Effector CD4-positive, alpha-beta T cell (primary cell): Measurements from ENCODE around the gene EZH1.
"Not testable (repeated sequence)": the region's sequence is repeated elsewhere in the genome, so short reads cannot be mapped to it uniquely, and the experiment has no call there.

ENCODE experiments used
- DNase-seq: peaks from one replicate; pipeline ENCODE4 v3.0.0-alpha.2; 2020

Gene EZH1

DNA sequence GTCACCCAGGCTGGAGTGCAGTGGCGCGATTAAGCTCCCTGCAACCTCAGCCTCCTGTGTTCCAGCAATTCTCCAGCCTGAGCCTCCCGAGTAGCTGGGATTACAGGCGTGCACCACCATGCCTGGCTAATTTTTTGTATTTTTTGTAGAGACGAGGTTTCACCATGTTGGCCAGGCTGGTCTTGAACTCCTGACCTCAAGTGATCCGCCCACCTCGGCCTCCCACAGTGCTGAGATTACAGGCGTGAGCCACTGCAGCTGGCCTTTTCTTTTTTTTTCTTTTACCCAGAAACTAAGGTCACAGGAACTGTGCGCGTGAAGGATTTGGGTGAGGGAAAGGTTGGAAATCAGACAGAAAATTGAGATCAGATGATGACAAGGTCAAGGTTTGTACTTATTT, 25.1 kb upstream of the EZH1 start:
- not testable (repeated sequence) for DNase-seq

DNA sequence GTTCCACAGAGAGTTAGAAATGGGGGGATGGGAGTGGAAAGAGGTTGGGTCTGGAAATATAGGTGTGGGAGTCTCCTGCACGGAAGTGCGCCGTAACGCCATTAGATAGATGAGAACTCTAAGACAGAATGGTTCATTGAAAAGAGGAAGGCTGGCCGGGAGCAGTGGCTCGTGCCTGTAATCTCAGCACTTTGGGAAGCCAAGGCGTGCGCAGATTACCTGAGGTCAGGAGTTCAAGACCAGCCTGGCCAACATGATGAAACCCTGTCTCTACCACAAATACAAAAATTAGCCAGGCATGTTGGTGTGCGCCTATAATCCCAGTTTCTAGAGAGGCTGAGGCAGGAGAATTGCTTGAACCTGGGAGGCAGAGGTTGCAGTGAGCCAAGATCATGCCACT, 23.2 kb upstream of the EZH1 start:
- not testable (repeated sequence) for DNase-seq

DNA sequence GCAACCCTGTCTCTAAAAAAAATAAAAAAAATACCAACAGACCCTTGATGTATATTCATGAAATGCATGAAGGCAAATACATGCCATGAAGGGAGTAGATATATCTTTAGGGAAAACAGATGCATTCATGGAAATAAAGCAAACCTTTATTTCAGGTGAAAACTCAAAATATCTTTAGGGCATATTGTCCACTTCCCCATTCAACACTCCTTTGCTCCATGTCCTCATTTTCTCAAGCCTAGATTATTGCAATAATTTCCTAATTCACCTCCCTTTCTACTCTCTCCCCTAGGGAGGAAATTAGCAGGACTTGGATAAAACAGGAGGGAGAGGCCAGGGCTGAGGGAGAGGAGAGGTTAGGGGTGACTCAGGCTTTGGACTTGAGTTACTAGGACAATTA, 22.7 kb upstream of the EZH1 start:
- no peak for DNase-seq

DNA sequence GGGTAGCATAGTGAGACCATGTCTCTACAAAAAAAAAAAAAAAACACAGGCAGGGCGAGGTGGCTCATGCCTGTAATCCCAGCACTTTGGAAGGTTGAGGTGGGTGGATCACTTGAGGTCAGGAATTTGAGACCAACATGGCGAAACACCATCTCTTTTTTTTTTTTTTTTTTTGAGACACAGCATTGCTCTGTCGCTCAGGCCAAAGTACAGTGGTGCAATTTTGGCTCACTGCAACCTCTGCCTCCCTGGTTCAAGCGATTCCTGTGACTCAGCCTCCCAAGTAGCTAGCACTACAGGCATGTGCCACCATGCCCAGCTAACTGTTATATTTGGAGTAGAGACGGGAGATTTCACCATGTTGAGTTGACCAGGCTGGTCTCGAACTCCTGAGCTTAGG, 21.3 kb upstream of the EZH1 start:
- DNase-seq = no peak

DNA sequence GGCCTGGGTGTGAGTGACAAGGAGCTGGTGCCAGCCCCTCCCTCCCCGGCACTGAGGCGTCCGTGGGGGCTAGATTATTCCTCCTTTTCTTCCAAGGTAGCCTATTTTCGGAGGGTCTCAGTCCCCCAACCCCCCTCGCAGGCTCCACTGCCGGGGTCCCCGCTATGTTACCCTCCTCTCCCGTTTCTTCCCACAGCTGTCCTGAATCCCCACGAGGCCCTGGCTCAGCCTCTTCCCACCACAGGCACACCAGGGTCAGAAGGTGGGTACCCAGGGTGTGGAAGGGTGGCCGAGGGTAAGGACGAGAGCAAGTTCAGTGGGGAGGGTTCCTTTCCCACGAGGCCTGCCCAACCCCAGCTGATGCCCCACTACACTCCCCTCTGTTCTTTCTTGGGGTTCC, 16.8 kb upstream of the EZH1 start:
- no peak for DNase-seq

DNA sequence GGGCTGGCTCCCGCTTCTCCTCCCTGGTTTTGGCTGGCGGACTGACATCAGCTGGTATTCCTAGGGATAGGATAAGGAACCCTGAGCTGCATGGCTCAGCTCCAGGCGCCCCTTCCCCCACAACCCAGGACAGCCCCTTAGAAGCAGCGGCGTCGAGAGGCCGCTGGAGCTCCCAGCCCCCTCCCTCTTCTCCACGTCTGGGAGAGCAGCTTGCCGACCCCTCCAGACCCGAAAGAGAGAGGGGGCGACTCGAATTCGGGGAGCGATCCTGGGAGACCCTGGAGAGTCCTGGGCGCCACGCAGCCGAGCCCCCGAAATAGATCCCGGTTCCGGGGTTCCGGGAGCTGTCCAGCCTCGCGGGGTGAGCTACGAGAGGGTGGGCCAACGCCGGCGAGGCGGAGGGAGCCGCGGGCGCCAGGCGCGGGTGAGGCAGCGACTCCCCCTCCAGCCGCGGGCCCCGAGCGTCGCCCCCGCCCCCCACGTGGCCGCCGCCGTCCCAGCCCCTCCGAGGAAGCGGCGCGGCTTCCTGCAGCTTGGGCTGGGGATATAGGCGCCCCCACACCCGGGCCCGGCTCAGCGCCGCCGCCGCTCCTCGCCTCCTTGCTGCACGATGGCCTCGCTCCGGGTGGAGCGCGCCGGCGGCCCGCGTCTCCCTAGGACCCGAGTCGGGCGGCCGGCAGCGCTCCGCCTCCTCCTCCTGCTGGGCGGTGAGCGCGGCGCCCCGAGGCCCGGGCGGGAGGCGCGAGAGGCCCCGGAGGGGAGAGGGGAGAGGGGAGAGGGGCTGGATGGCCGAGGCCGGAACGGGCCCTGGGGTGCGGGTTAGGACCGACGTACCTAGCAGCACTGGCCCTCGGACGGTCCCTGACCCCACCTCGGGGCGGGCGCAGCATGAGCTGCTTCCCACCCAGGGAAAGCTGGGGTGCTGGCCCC, 16.1 kb upstream of the EZH1 start, which contains the start of gene RAMP2:
Gene RAMP2 (plus strand): TSS at position 576 of the 930 bp plus-strand sequence. CDS start 35 bp downstream, at position 611.
- no peak for DNase-seq

DNA sequence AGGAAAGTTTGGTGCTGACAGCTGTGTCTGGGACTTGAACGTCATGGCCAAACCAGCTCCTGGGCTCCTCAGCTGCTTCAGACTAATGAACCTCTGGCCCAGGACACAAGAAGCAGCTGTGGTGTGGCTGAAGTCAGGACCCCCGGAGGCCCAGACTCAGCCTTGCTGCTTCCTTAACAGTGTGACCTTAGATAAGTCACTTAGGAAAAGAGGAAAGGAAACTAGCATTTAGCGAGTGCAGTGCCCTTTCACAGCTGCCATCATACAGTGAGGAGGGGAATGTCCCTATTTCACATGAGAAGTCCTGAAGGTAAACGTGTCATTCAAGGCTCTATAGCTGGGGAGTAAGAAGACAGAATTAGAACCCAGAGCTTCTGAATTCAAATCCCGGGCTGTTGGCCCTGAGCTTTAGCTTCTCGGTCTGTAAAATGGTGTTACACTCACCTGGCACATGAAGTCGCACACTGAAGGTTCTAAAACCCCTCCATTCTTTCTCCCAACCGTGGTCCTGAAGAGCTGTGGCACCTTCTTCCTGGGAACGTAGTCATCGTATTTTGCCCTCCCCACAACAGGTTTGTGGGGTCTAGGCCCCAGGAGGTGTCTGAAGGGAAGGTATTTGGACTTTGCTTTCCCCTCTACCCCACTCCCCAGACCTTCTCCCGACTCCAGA, 15.3 kb upstream of the EZH1 start:
- DNase-seq = no peak

DNA sequence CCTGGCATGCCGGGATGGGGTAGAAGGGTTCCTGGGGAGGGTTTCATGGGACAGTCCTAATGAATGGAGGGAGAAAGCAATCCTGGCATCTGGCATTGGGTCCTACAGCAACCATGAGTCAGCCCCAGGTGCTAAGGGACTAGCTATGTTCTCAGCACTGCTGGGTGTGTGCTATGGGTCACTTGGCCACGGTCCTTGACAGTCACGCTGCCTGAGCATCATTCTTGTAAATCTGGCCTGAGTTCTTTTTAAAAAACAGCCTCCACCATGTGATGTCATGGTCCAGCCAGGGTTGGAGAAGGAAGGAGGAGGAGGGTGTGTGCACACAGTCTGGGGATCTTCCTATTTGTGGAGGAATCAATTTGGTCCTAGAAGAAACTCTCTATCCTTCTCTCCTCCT, 9.9 kb upstream of the EZH1 start:
- DNase-seq = no peak

DNA sequence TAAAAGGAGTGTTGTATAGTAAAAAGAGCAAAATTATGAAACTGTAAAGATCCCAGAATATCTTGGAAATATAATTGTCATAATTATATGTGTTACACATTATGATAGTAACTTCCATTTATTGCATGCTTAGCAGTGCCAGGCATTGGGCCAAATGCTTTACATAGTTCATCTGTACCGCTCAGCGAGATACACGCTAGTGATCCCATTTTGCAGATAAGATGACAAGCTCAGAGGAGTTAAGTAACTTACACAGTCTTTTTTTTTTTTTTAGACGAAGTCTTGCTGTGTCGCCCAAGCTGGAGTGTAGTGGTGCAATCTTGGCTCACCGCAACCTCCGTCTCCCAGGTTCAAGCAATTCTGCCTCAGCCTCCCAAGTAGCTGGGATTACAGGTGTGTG, 6.8 kb upstream of the EZH1 start:
- no peak for DNase-seq

DNA sequence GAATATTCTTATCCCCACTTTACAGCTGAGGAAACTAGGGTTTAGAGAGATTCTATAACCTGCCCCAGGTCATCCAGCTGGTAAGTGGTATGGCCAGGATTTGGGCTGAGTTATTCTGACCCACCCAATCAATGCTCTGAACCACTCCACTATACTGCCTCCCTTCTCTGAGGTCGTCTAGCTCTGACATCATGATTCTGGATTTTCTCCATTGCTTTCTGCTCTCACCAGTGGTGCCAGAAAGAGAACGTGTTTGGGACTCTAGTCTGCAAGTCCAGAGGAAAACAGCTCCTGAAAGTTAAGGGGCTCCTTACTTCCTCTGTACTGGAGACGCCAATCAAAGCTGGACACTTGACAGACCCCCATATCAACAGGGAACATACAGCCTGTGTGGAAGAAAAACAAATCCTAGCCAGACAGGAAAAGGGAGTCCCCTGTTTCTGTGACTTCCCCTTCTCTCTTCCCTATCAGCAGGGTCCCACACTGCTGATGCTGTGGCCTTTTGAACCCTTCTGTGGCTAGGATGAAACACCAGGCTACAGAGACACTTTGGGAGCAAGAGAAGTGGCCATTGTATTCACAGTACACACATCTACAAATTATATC, 6.0 kb upstream of the EZH1 start:
- DNase-seq = no peak

DNA sequence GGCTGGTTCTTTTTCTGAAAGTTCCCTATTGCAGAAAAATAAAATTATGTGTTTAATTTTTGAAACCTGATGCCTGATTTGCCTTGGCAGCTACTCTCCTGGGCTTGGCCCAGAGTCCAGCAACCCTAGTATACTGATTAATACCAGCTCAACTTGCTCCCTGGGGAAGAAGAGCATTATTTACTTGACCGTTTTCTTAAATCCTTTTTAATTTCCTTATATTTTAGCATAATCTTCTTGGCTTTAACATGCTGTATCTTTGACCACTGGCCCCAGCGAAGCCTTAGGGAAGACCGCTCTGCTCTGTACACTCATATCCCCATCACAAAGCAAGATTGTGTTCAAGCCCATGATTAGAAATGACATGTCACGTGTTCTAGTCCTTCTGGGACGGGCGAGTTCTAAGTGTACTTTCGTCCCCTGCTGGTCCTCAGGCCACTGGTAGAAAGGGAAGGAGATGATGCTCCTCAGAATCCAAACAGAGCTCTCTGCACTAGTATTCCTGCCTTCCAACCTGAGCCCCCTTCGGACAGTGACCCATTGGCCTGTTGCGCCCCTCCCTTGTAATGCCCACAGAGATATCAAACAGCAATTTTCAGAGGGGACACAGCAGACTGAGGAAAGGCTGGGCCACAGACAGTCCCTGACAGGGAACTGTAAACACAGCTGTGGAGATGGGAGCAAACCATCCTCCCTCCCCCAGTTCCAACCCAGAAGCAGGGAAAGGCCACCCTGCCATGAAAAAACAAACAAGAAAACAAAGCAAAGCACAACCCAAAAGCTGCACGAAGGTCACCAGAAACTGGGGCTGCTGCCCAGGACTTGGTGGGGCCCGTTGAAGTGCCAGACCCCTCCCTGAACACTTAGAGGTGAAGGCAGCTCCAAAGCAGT, 4.3 kb upstream of the EZH1 start:
- DNase-seq = no peak

DNA sequence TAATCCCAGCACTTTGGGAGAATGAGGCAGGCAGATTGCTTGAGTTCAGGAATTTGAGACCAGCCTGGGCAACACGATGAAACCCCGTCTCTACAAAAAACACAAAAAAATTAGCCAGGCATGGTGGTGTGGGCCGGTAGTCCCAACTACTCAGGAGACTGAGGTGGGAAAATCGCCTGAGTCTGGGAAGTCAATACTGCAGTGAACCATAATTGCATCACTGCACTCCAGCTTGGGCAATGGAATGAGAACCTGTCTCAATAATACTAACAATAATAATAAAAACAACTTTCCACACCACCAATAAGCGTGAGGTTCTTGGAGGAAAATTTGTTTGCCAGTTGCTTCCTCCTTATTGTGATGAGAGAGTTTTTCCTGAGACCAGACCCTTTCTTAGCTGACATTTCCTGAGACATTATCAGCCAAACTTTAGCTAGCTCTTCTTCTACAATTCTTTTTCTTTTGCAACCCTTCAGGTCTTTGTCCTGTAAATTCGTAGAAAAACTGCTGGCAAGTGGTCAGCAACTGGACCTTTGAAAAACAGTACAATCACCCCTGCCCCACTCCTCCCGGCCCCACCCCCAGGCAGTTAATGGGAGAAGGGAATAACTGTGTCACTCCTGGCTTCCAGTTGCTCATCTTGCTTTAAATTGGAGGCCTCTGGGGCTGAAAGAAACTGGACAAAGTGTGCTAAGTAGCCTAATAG, 3.5 kb upstream of the EZH1 start:
- no peak for DNase-seq

DNA sequence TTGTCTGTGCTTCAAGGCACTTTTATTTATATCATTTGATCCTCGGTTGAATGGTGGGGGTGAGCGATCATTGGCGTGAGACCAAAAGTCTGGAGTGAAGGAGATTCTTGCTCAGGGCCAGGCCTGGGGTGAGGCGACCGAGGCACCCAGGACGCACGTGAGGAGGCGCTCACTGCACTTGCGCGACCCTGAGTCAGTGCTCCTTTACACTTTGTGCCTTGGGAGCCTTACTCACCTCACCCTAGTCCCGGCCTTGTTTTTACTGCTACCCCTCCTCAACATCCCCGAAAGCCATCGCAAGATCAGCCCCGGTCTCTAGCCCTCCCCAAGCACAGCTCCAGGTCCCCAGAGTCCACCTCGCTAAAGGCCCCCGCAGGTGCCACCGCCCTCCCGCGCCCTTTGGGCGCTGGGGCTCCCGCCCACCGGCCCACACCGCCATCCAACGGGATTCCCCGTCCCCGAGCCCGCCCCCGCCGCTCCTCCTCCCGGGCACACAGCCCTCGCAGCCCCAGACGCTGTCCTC, 496 bp downstream of the EZH1 start:
- peak; percentile 59 for DNase-seq

DNA sequence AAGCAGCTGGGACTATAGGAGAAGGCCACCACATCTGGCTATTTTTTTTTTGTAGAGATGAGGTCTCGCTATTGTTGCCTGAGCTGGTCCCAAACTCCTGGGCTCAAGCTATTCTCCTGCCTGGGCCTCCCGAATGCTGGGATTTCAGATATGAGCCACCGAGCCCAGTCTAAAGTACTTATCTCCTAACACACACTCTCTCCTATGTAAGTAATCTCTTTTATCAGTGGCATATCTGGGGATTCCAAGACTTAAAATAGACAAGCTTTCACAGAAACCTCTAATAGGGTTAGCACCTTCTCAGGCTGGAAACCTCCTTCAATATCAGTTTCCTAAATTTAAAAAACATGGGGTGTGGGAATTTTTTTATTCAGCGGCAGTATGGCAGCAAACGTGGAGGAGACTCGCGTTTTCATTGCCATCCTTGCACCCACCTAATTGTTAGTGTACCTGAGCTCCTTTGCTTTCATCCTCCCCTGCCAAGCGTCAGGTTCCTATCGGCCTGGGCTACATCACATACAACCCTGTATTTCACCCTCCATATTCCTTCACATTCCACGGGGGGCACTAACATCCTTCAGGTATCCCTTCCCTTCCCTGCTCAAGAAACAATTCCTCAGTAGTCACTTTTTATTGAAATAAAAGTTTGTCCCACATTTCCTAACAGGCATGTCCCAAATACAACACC, 1.1 kb downstream of the EZH1 start:
- DNase-seq = no peak

DNA sequence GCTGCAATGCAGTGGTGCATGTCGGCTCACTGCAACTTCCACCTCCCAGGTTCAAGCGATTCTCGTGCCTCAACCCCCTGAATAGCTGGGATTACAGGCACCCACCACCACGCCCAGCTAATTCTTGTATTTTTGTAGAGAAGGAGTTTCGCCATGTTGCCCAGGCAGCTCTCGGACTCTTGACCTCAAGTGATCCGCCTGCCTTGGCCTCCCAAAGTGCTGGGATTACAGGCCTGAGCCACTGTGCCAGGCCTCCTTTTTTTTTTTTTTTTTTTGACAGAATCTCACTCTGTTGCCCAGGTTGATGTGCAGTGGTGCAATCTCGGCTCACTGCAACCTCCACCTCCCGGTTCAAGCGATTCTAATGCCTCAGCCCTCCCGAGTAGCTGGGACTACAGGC, 1.9 kb downstream of the EZH1 start:
- DNase-seq = not testable (repeated sequence)

DNA sequence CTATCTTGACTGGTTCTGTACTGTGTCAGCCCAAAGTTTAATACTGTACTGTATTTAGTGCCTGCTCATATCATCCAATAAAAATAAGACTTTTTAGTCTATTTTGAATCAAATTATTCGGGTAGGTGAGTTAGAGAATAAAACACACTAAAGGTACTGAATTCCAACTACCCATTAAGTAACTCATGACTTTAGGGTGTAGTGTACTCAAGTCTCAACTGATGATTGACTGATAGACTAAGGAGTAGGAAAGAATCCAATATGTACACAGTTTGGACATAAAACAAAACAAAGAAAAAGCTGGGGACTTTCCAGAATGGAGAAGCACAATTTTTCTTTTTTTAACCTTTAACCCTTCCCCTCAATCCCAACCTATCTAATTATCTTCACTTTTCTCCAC, 4.1 kb downstream of the EZH1 start:
- no peak for DNase-seq

DNA sequence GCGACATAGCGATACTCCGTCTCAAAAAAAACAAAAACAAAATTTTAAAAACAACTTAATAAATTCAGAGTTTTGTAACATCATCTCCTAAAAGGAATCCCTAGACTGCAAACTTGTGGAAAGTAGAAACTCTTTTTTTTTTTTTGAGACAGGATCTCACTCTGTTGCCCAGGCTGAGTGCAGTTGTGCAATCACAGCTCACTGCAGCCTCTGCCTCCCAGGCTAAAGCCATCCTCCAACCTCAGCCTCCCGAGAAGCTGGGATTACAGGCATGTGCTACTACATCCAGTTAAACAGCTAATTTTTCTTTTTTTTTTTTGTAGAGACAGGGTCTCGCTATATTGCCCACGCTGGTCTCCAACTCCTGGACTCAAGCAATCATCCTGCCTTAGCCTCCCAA, 19.7 kb downstream of the EZH1 start:
- no peak for DNase-seq

DNA sequence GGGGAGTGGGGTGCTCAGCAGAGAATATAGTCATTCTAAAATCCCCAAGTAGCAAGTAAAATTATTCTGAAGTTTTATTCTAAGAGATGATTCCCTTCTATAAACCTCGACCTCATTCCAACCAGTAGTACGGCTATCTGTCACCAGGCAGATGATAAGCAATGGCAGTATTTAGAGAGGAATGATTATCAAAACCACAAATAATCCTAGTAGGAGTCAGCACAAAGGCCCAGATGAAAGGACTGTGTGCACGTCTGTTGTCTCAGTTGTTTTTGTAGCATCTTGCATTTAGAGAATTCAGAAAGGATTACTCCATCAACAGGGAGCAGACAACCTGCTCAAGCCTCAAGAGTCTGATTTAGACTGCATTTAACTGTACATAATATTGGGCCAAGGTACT, 21.2 kb downstream of the EZH1 start:
- DNase-seq = no peak

DNA sequence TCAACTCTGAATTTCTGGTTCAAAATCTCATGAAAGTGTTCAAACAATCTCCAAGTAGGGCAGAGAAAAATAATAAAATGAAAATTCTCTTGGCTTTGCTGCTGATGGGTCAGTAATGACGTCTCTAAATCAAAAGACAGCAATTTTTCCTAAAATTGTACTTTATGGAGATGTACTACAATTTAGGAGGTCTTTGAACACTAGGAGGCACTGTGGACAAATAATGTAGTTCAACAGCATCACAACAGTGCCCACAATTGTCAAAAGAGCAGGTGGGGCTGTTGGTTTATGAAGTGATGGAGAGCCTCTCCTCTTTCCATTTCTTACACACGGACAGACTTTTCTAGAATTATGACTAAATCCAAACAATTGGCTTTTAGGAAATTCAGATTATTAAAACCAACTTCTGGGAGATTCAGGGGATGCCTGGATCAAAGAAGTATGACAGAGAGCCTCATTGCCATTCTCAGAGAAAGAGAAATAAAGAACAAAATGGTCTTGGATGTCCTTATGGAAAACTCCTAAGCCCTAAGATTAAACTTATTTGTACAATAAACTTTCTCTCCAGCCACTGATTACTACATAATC, 23.8 kb downstream of the EZH1 start:
- DNase-seq = peak; percentile 38

DNA sequence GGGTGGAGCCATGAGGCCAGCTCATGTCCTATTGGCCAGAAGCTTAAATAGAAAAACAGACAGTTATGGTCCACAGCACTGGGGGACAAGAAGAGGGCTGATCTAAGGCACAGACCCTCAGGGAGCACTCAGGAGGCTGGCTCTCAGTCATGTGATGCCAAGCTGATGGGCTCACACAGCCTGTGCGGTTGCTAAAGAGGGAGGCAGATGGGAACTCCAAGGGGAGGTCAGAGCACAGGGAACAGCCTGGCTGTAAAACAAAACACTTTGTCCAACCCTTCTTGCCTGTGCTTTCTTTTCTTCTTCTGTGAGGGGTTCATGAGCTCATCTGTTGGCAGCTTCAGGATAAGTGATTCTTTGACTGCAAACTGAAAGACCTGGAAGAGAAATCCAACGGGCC, 35.3 kb downstream of the EZH1 start:
- DNase-seq = no peak

DNA sequence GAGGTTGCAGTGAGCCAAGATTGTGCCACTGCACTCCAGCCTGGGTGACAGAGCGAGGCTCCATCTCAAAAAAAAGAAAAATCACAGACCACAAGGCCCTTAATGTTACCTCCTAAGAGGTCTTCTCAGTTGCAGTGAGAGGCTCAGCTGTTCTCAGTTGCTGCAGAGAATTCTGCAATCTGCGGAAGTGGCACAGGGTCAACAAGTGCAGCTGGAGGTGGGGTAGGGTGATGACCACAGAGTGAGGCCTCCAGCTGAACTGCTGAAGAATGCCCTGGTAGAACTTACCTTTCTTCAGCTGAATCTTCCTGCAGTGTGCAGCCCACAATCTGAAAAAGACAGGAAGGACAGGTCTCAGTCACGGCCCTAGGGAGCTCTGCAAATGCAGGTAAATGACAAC, 36.3 kb downstream of the EZH1 start:
- no peak for DNase-seq
